ENCODE measurements around the gene RPN2. TPM values are rescaled to one million over a fixed set of nuclear protein-coding genes. Genes with fewer than 3 reads are reported as not detected.

RPN2 gene
- total RNA-seq, 1 experiment from 2014 or later, result 257 TPM

- Histone ChIP-seq H3K79me2 (ENCODE audit: low read length) (peaks cover 59% of the 10 kb centered on the region), H3K36me3 (ENCODE audit: low read depth, low read length) (peaks cover 28% of the 10 kb centered on the region), H3K27me3 (ENCODE audit: low read length) (no peaks in the 10 kb centered on the region), H2AFZ (ENCODE audit: low read length) (peak overlapping the region; percentile 80), H3K4me3 (ENCODE audit: low read length) (peak overlapping the region; percentile 96), H3F3A (ENCODE audit: low read length, unreplicated experiment) (no peaks in the 10 kb centered on the region), H3K9ac (ENCODE audit: low read length) (peak overlapping the region; percentile 99), H3K9me3 (ENCODE audit: low read length) (no peaks in the 10 kb centered on the region), H4K20me1 (ENCODE audit: low read length) (peaks cover 37% of the 10 kb centered on the region), H3K4me1 (ENCODE audit: insufficient read depth, low read length) (peaks cover 24% of the 10 kb centered on the region), H3K9me2 (replicated peaks; ENCODE audit: low read length) (no peaks in the 10 kb centered on the region), H3K27ac (ENCODE audit: low read length) (peak overlapping the region; percentile 92), H3K4me2 (ENCODE audit: low read length) (peak overlapping the region; percentile 96)
- TF ChIP-seq EZH2phosphoT487 (IDR thresholded peaks at IDR 0.05; ENCODE audit: borderline replicate concordance, low read length) (no peak), CTCF (conservative IDR thresholded peaks at IDR 0.05; ENCODE audit: low read depth, low read length) (no peak), EZH2 (IDR thresholded peaks at IDR 0.05; ENCODE audit: low read length, unreplicated experiment) (no peak)
- TSS peak; percentile 53 for BruUV-seq (replicated peaks)
- intact Hi-C loops (cut with micrococcal nuclease), result no loop called here
- POLR2A ChIA-PET (ENCODE audit: unreplicated experiment), result interaction anchor here (0.5 kb wide), 1 partner anchor 507 kb away, joined by 12 read pairs; no protein-coding TSS in a partner anchor
- ATAC-seq (peak; percentile 45), DNase-seq (peak; percentile 88)
- CTCF ChIA-PET, result interaction anchor here (2.2 kb wide), 1 partner anchor 12 kb away, joined by 11 read pairs; no protein-coding TSS in a partner anchor
Measured at GRCh38 chr20:37179683-37180524, 774 bp downstream of the RPN2 start.

GRCh38 chr20:37185686-37186085 is 6.6 kb downstream of the RPN2 start:
- H3K9me2 ChIP-seq (replicated peaks; ENCODE audit: low read length), result no peaks in the 10 kb centered on the region
- H3K4me3 ChIP-seq (ENCODE audit: low read length), result no peak overlapping the region
- H3K4me1 ChIP-seq (ENCODE audit: insufficient read depth, low read length), result peaks cover 11% of the 10 kb centered on the region
- no peaks in the 10 kb centered on the region for H3K27me3 ChIP-seq (ENCODE audit: low read length)
- TF ChIP-seq EZH2 (IDR thresholded peaks at IDR 0.05; ENCODE audit: low read length, unreplicated experiment), result no peak
- no peak for TF ChIP-seq CTCF (conservative IDR thresholded peaks at IDR 0.05; ENCODE audit: low read depth, low read length)
- TF ChIP-seq EZH2phosphoT487 (IDR thresholded peaks at IDR 0.05; ENCODE audit: borderline replicate concordance, low read length), result no peak
- POLR2A ChIA-PET (ENCODE audit: unreplicated experiment), result no interaction called here
- peaks cover 57% of the 10 kb centered on the region for H4K20me1 ChIP-seq (ENCODE audit: low read length)
- CTCF ChIA-PET, result no interaction called here
- no TSS peak for BruUV-seq (replicated peaks)
- no peak overlapping the region for H3K4me2 ChIP-seq (ENCODE audit: low read length)
- no peak overlapping the region for H3K9ac ChIP-seq (ENCODE audit: low read length)
- ATAC-seq (no peak), DNase-seq (no peak)
- no peaks in the 10 kb centered on the region for H3F3A ChIP-seq (ENCODE audit: low read length, unreplicated experiment)
- no peak overlapping the region for H3K27ac ChIP-seq (ENCODE audit: low read length)
- no peak overlapping the region for H2AFZ ChIP-seq (ENCODE audit: low read length)
- H3K79me2 ChIP-seq (ENCODE audit: low read length), result peaks cover 94% of the 10 kb centered on the region
- peaks cover 61% of the 10 kb centered on the region for H3K36me3 ChIP-seq (ENCODE audit: low read depth, low read length)
- no peaks in the 10 kb centered on the region for H3K9me3 ChIP-seq (ENCODE audit: low read length)
- intact Hi-C loops (cut with micrococcal nuclease), result no loop called here

GRCh38 chr20:37188787-37189186 is 9.7 kb downstream of the RPN2 start:
- Histone ChIP-seq H3K27me3 (ENCODE audit: low read length) (no peaks in the 10 kb centered on the region), H3K9me2 (replicated peaks; ENCODE audit: low read length) (no peaks in the 10 kb centered on the region), H3K9ac (ENCODE audit: low read length) (no peak overlapping the region), H3K36me3 (ENCODE audit: low read depth, low read length) (peaks cover 56% of the 10 kb centered on the region), H3K4me1 (ENCODE audit: insufficient read depth, low read length) (peaks cover 5% of the 10 kb centered on the region), H3F3A (ENCODE audit: low read length, unreplicated experiment) (no peaks in the 10 kb centered on the region), H3K4me3 (ENCODE audit: low read length) (no peak overlapping the region), H4K20me1 (ENCODE audit: low read length) (peaks cover 54% of the 10 kb centered on the region), H3K9me3 (ENCODE audit: low read length) (no peaks in the 10 kb centered on the region), H3K79me2 (ENCODE audit: low read length) (peaks cover 93% of the 10 kb centered on the region), H3K4me2 (ENCODE audit: low read length) (no peak overlapping the region), H3K27ac (ENCODE audit: low read length) (no peak overlapping the region), H2AFZ (ENCODE audit: low read length) (no peak overlapping the region)
- DNase-seq (no peak), ATAC-seq (no peak)
- ChIA-PET POLR2A (ENCODE audit: unreplicated experiment) (interaction anchor here (0.5 kb wide), 1 partner anchor 10 kb away, joined by 3 read pairs; the partner anchor contains the start of genes MROH8 and RPN2), CTCF (no interaction called here)
- no TSS peak for BruUV-seq (replicated peaks)
- intact Hi-C loops (cut with micrococcal nuclease), result no loop called here
- no peak for TF ChIP-seq EZH2phosphoT487 (IDR thresholded peaks at IDR 0.05; ENCODE audit: borderline replicate concordance, low read length)
- no peak for TF ChIP-seq CTCF (conservative IDR thresholded peaks at IDR 0.05; ENCODE audit: low read depth, low read length)
- TF ChIP-seq EZH2 (IDR thresholded peaks at IDR 0.05; ENCODE audit: low read length, unreplicated experiment), result no peak

Measured in PC-3 (cell line).